Osteoblast (primary cell): ENCODE measurements around the gene HES6. TPM values are rescaled to one million over a fixed set of nuclear protein-coding genes. Genes with fewer than 3 reads are reported as not detected.
"Not testable (repeated sequence)": the region's sequence is repeated elsewhere in the genome, so short reads cannot be mapped to it uniquely, and the experiment has no call there.

Experiments used
- DNase-seq: peaks from one replicate; pipeline ENCODE4 v3.0.0; 2011; ENCODE audit warnings: low spot score, mixed read lengths; ENCODE audit not compliant: insufficient read length; ENCODE audit errors: missing footprints
- H2AFZ ChIP-seq: 2 replicates; pipeline ENCODE4 v1.6.0; 2011; ENCODE audit warnings: mild to moderate bottlenecking, low read length
- H3K27ac ChIP-seq: 2 replicates; pipeline ENCODE4 v1.5.1; 2011; ENCODE audit warnings: mild to moderate bottlenecking, low read depth, low read length, moderate library complexity
- H3K27me3 ChIP-seq: 2 replicates; pipeline ENCODE4 v1.6.0; 2012; ENCODE audit warnings: mild to moderate bottlenecking, control low read depth, inconsistent platforms, low read length, moderate library complexity; ENCODE audit not compliant: insufficient read depth
- H3K36me3 ChIP-seq: 2 replicates; pipeline ENCODE4 v1.5.1; 2011; ENCODE audit warnings: mild to moderate bottlenecking, low read length, control low read depth, moderate library complexity; ENCODE audit not compliant: insufficient read depth
- H3K4me1 ChIP-seq: 2 replicates; pipeline ENCODE4 v1.5.1; 2011; ENCODE audit warnings: mild to moderate bottlenecking, low read length, control low read depth, moderate library complexity; ENCODE audit not compliant: insufficient read depth
- H3K4me2 ChIP-seq: 2 replicates; pipeline ENCODE4 v1.6.0; 2011; ENCODE audit warnings: mild to moderate bottlenecking, low read length; ENCODE audit not compliant: insufficient read depth
- H3K4me3 ChIP-seq: fragments of 200-600 bp; sonication (generic); 3 replicates; pipeline ENCODE4 v1.5.1; 2012; ENCODE audit warnings: mild to moderate bottlenecking, low read length, inconsistent platforms; ENCODE audit not compliant: insufficient read depth
- H3K79me2 ChIP-seq: 2 replicates; pipeline ENCODE4 v1.6.0; 2012; ENCODE audit warnings: mild to moderate bottlenecking, low read length, control low read depth, inconsistent platforms; ENCODE audit not compliant: insufficient read depth
- H3K9me3 ChIP-seq: 2 replicates; pipeline ENCODE4 v1.5.1; 2011; ENCODE audit warnings: low read depth, low read length, control low read depth
- H4K20me1 ChIP-seq: 2 replicates; pipeline ENCODE4 v1.6.0; 2012; ENCODE audit warnings: mild to moderate bottlenecking, low read length, control low read depth; ENCODE audit not compliant: insufficient read depth
- total RNA-seq: library from RNA; depleted of rRNA; stranded (reverse); fragments of >200 nt; gene quantifications from 2 replicates; pipeline ENCODE4 v1.2.3, GENCODE V29; 2012
- TF ChIP-seq, protein P1 (sequence below): IDR thresholded peaks from 2 replicates; pipeline ENCODE4 v1.5.1; 2011; ENCODE audit warnings: mild to moderate bottlenecking, low read depth, low read length, moderate library complexity; ENCODE audit errors: extremely low read depth

HES6 gene
- total RNA-seq, 1 donor, result 4.0 TPM

DNA sequence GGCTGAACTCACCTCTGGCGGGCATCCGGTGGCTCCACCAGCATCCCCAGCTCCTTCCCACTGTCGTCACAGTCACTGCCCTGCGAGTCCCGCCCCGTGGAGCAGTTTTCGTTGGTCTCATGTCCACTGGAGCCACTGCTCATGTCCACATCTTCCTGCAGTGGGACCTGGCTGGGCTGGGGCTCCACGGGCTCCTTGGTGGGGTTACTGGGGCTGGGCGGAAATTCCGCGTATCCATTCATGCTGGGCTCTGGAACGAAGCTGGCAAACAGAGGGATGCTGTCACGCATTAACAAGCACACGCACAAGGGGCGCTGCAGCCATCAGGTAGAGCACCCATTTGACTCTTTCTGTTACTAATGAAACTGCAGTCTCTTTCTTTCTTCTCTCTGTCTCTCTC, 37.9 kb upstream of the HES6 start:
- peaks cover 6% of the 10 kb centered on the region for H3K79me2 ChIP-seq
- H3K36me3 ChIP-seq, result peaks cover 14% of the 10 kb centered on the region
- DNase-seq, result no peak
- no peaks in the 10 kb centered on the region for H3K9me3 ChIP-seq
- TF ChIP-seq, protein P1, sequence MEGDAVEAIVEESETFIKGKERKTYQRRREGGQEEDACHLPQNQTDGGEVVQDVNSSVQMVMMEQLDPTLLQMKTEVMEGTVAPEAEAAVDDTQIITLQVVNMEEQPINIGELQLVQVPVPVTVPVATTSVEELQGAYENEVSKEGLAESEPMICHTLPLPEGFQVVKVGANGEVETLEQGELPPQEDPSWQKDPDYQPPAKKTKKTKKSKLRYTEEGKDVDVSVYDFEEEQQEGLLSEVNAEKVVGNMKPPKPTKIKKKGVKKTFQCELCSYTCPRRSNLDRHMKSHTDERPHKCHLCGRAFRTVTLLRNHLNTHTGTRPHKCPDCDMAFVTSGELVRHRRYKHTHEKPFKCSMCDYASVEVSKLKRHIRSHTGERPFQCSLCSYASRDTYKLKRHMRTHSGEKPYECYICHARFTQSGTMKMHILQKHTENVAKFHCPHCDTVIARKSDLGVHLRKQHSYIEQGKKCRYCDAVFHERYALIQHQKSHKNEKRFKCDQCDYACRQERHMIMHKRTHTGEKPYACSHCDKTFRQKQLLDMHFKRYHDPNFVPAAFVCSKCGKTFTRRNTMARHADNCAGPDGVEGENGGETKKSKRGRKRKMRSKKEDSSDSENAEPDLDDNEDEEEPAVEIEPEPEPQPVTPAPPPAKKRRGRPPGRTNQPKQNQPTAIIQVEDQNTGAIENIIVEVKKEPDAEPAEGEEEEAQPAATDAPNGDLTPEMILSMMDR, result no peak
- no peak overlapping the region for H3K27ac ChIP-seq
- H3K4me3 ChIP-seq, result no peak overlapping the region
- H3K4me2 ChIP-seq, result no peak overlapping the region
- H3K4me1 ChIP-seq, result no peaks in the 10 kb centered on the region
- peaks cover 8% of the 10 kb centered on the region for H4K20me1 ChIP-seq
- no peaks in the 10 kb centered on the region for H3K27me3 ChIP-seq
- H2AFZ ChIP-seq, result no peak overlapping the region

DNA sequence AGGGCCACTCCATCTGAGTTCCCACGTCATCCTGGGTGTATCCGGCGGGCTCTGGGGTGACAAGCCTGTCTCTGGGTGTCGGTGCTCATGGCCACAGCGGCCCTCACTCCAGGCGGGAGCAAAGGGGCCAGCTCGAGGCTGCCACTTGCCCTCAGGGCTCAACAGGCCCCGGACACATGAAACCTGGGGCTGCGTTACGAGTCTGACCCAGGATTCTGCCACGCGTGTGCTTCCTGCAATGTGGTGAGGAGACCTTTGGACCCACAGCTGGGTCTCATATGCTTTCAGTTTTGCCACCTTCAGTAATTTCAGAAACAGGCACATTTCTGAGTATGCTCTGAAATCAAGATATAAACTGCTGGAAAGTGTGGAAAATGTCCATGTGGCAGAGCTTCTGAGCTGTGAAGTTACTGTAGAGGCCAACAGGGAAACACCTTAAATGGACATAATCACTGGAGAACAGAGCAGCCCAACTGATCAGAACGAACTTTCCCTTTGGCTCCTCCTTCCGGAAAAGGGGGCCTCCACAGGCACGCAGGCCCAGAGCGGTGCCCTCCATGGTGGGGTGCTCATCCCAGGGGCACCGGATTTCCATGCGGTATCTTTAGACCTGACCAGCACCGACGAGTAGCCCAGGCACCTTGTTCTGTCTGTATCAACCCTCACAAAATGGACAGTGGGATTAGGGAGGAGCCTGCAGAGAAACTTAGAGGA, 34.5 kb upstream of the HES6 start:
- Histone ChIP-seq H2AFZ (no peak overlapping the region), H3K79me2 (no peaks in the 10 kb centered on the region), H3K36me3 (peaks cover 14% of the 10 kb centered on the region), H3K4me3 (no peak overlapping the region), H4K20me1 (peaks cover 4% of the 10 kb centered on the region), H3K4me2 (no peak overlapping the region), H3K27ac (no peak overlapping the region), H3K4me1 (no peaks in the 10 kb centered on the region), H3K9me3 (no peaks in the 10 kb centered on the region), H3K27me3 (no peaks in the 10 kb centered on the region)
- TF ChIP-seq, protein P1, result no peak
- DNase-seq, result no peak

DNA sequence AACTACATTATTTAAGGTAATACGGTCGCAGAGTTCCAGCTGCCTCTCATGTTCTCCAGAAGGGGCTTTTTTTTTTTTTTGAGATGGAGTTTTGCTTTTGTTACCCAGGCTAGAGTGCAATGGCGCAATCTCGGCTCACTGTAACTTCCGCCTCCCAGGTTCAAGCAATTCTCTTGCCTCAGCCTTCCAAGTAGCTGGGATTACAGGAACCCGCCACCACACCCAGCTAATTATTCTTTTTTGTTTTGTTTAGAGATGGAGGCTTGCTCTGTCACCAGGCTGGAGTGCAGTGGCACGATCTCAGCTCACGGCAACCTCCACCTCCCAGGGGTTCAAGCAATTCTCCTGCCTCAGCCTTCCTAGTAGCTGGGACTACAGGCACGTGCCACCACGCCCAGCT, 33.6 kb upstream of the HES6 start:
- H2AFZ ChIP-seq, H3K27ac ChIP-seq, H3K4me3 ChIP-seq, DNase-seq, H3K79me2 ChIP-seq, H3K9me3 ChIP-seq, H4K20me1 ChIP-seq, H3K4me2 ChIP-seq, H3K27me3 ChIP-seq, H3K4me1 ChIP-seq: not testable (repeated sequence)
- H3K36me3 ChIP-seq, result peaks cover 14% of the 10 kb centered on the region

DNA sequence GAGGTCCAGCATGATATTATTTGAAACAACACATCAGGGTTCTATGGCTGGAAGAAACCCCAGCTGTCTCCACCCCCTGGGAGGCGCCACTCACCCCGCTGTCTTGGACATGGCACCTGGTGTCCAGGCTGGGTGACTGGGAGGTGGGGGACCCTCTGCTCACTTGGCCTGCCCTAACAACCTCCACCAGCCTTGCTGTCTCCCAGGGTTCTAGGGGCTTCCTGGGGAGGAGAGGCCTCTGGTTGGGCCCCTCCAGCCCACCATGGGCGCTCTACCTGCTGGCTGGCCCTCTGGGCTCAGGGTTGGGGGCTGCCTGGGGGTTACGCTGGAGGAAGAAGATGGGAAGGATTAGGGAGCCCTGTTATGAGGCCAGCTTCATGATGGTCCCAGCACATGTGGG, 32.3 kb upstream of the HES6 start:
- TF ChIP-seq, protein P1, result no peak
- no peak overlapping the region for H3K27ac ChIP-seq
- no peak overlapping the region for H3K4me2 ChIP-seq
- H3K4me1 ChIP-seq, result no peaks in the 10 kb centered on the region
- H3K4me3 ChIP-seq, result no peak overlapping the region
- no peaks in the 10 kb centered on the region for H4K20me1 ChIP-seq
- H3K36me3 ChIP-seq, result peaks cover 19% of the 10 kb centered on the region
- no peak for DNase-seq
- H2AFZ ChIP-seq, result no peak overlapping the region
- no peaks in the 10 kb centered on the region for H3K79me2 ChIP-seq
- no peaks in the 10 kb centered on the region for H3K27me3 ChIP-seq
- H3K9me3 ChIP-seq, result no peaks in the 10 kb centered on the region

DNA sequence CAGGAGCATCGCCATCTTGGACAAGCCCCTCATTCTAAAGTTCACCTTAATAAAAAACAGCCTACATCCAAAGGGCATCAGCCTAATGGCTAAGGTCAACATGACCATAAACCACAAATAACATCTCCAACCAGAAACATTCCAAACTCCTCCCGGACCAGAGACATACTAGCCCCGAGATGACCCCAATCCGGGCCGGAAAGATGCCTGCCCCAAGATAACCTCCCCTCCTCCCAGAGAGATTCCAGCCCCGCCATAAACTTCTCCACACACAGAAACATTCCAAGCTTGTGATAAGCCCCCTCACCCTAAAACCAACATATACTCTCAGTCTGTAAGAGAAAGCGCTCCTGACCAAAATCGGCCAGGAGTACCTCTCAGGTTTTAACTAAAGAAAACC, 31.8 kb upstream of the HES6 start:
- not testable (repeated sequence) for DNase-seq, H2AFZ ChIP-seq, H3K27me3 ChIP-seq, H3K79me2 ChIP-seq, H3K27ac ChIP-seq, H3K4me3 ChIP-seq, H3K4me2 ChIP-seq, H3K9me3 ChIP-seq, H4K20me1 ChIP-seq, H3K4me1 ChIP-seq
- H3K36me3 ChIP-seq, result peaks cover 15% of the 10 kb centered on the region
